Fibroblast of the conjunctiva (primary cell): ENCODE results near the gene NTSR2.

Experiments
- DNase-seq: peaks from one replicate; pipeline ENCODE4 v3.0.0-alpha.2; 2010; ENCODE audit warnings: low read depth

The NTSR2 gene, protein sequence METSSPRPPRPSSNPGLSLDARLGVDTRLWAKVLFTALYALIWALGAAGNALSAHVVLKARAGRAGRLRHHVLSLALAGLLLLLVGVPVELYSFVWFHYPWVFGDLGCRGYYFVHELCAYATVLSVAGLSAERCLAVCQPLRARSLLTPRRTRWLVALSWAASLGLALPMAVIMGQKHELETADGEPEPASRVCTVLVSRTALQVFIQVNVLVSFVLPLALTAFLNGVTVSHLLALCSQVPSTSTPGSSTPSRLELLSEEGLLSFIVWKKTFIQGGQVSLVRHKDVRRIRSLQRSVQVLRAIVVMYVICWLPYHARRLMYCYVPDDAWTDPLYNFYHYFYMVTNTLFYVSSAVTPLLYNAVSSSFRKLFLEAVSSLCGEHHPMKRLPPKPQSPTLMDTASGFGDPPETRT

GRCh38 chr2:11669454-11670291 is at the start of gene NTSR2:
NTSR2 (minus strand) TSS chr2:11670195; CDS start chr2:11670129, 66 bp downstream.
- DNase-seq: peak; percentile 9

GRCh38 chr2:11719230-11719977 is 49.4 kb upstream of the NTSR2 start:
- DNase-seq: no peak

DNA sequence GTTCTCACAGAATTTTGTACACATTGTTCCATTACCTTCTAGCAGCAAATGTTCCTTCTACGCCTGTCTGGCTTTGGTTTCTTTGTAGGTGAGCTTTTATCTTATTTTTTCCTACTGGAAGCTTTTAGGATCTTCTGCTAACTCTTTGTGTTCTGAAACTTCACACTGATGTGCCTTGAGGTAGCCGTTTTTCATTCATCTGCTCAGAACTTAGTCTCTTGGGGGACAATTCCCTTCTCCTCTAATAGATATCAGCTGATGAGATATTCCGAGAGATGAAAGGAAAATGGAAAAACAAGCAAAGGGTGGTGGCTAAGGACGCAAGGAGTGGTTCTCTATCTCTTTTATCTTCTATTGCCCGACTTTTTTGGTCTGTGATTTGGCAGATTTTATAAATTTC is 48.6 kb upstream of the NTSR2 start:
- DNase-seq: no peak

DNA sequence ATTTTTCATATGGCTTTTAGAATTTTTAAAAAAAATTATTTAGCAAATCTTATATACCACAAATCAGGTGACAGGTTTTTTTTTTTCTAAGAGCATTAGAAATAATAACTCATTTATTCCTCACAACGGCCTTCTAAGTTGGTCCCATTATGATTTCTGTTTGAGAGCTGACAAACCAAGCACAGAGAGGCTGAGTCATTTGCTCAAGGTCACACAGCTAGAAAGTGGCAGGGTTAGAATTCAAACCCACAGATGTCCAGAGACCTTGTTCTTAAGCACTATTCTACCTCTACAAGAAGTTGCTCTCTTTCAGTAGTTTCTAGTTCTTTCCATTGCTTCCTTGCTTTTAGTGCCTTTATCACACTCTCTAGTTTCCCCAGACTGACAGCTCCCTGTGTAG is 47.6 kb upstream of the NTSR2 start:
- DNase-seq: no peak

DNA sequence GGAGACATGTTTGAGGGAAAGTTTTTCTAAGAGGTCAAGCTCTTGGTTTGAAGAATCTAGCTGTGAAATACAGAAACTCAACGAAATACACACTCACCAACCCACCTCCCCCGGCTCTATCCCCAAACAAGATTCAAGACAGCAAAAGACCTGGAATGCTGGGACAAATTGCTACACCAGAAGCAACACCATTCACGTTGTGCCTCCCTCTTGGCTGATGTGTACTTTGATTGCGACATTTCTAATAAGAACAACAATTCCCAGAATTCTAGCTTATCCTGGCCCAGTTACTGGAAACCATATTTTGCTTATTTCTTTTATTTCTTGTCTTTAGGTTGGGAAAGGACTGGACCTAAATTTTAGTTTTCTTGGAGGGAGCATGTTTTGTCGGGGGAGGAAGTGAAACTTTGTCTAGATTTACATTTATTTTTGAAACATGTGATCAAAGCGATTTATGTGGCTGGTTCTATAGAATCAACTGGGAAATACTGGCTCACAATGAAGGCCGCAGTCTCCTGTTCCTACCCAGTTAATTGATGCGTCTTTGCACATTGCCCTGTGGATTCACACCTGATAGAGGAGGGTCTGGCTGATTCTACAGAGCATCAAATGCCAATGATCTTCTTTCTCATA is 46.8 kb upstream of the NTSR2 start:
- DNase-seq: no peak

DNA sequence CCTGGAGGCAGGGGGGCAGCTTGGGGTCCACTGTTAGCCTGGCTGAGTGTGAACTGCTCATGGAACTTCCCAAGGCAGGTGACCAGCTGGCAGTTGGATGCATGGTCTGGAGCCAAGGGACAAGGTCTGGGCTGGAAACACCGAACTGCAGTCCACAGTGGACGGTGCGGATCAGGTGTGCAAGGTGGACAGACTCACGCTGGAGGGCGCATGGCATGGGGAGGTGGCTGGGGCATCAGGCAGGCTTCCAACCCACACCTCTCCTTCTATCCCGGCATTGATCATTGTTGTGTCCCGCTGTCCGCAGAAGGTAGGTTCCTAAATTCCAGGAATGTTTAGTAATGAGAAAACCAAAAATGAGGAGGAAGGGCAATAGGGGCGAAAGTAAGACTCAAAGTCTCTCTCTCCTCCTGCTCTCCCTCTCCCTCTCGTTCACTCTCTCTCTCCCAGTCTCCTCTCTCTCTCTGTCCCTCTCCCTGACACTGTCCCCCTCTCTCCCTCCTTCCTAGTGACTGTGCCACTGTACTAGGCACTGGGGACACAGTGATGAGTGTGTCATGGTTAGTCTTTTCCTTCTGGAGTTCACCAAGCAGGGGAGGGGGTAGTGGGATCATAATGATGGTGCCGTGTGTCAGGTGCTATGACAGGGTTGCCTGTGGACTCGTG is 46.1 kb upstream of the NTSR2 start:
- no peak for DNase-seq

DNA sequence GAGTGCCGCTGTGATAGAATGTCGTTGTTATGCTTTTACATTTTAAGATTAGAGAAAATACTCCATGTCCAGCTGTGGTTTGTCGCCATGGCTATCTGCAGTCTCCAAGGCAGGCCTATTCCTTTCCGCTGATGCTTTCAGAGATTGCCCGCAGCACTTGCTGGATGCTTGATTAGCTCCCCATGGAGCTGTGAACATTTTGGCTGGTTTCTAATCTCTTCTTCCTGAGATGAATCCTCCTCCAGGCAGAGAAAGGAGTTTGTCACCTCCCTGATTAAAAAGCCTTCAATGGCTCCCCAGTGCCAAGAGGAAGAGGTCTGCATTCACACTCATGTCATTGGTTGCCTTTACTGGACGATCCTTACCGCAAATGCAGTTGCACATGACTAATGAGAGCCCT is 43.8 kb upstream of the NTSR2 start:
- no peak for DNase-seq

GRCh38 chr2:11712866-11713265 is 42.9 kb upstream of the NTSR2 start:
- DNase-seq: no peak

GRCh38 chr2:11711751-11712150 is 41.8 kb upstream of the NTSR2 start:
- DNase-seq: no peak

DNA sequence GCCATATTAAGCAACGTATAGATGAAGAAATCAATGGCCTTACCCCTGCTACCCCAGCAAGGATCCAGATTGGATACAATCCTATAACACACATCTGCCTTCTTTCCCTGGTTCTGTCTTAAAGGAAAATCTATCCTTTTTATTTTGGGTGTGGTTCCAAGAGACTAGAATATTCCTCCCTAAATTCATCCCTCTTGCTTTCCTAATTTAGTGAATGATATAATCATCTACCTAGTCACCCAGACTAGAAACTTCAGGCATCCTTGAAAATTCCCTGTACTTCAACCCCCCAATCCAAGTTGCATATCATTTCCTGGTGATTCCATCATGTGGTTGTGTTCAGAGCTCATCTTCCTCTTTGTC is 41.3 kb upstream of the NTSR2 start:
- DNase-seq: no peak

GRCh38 chr2:11710632-11711353 is 40.8 kb upstream of the NTSR2 start:
- no peak for DNase-seq

DNA sequence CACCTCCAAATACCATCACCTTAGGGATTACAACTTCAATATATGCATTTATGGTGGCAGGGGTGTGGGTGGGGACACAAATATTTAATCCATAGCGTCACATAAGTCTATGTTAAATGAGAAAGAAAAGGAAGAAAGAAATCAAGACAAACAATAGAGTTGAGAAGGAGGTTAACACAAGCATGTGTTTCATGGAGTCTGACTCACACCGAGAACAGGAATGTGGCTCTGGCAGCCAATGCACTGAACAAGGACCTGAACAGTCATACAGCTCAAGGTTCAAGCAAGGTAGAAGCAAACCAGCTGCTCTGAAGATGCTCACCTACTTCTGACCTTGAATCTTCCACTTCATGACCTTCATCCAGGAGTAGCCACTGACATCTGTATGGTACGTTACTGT is 40.2 kb upstream of the NTSR2 start:
- no peak for DNase-seq

DNA sequence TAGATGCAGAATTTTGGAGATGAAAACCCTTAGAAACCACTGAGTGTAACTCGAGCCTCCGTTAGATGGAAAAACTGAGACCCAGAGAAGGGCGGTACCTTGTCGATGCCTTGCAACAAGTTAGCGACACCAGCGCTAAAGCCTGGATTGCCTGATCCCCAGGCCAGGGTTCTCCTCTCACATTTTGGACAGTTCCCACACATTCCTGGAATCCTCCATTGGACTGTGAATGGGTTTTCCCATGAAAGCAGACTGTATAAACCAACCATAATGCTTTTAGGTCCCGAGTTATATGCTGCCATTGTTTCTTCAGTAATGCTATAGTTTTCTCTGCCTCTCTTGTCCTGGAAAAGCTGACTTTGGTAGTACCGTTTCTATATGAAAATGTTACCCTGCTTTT is 39.3 kb upstream of the NTSR2 start:
- no peak for DNase-seq

GRCh38 chr2:11708106-11708505 is 38.1 kb upstream of the NTSR2 start:
- no peak for DNase-seq

DNA sequence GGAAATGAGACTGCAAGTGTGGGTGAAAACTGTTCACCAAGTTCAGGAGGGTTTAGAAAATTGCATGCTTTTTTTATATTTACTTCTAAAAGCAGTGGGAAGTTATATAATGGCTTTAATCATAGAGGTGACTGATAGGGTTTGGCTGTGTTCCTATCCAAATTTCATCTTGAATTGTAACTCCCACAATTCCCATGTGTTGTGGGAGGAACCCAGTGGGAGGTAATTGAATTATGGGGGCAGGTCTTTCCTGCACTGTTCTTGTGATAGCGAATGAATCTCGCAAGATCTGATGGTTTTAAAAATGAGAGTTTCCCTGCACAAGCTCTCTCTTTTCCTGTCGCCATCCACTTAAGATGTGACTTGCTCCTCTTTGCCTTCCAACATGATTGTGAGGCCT is 35.7 kb upstream of the NTSR2 start:
- DNase-seq: no peak

DNA sequence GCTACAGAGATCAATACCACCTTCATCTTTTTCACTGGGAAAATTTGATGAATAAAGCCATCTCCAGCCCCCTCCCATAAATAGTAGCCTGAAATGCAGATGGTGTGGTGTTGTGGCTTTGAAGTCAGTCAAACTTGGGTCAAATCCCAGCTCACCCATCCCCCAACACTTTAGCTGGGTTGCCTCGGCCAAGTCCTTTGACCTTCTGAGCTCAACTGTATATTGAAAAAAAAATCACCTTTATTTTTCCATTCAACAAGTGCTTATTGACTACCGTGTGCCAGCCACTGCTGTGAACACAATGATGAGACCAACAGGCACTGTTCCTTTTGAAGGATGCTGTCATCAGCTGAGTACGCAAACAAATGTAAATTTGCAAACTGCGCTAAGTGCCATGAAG is 35.1 kb upstream of the NTSR2 start:
- DNase-seq: no peak

DNA sequence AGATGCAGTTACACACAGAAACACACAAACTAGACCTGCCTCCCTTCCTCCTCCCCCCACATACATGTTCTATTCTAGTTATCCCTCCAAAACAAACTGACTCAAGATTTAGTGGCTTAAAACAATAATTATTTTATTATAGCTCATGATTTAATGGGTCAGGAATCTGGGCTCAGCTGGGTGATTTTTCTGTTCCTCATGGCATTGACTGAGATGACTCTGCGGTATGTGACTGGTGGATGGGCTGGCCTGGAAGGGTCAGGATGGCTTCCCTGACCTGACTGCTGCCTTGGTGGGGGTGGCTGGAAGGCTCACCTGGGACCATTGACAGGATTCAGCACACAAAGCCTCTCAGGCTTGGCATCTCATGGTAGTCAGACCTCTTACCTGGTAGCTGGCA is 33.7 kb upstream of the NTSR2 start:
- DNase-seq: no peak

DNA sequence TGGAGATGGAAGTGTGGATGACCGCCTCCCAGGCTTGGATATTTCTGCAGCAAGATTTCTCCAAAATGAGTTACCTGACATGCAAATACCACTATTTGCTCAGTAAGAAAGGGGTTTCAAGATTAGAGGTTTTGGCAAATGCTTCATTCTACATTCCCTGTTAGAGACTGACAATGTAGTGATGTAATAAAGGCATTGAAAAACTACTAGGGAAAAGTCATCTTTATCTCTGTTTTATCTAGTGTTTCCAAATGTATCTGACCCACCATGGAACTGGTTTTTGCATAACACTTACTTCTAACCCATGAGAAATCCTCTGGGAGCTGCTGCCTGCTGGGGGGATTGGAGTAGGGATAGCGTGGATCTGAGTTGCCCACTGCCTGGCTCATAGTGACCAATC is 33.0 kb upstream of the NTSR2 start:
- no peak for DNase-seq

DNA sequence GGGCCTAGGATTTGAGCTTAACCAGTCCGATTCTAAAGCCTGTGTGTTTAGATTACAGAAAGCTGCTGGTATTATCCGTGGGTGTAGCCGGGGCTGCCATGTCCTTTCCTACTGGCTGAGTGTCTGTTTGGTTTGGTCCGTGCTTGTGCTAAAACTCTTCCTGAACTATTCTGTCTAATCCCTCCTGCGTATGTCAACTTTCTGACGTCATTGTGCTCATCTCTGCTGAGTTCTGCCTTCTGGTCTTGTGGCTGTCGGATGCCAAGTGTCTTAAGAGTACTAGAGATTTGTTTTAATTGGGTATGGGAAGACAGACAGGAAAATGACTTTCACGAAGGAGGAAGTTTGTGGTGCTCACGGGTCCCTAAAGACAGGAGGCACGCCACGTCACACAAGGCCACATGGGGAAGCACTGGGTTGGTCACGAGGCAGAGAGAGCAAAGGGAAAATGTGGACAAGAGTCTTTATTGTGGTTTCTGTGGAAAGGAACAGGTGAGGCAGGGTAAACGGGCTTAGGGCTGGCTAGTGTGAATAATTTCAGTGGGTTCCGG is 31.8 kb upstream of the NTSR2 start:
- DNase-seq: no peak

GRCh38 chr2:11701206-11701605 is 31.2 kb upstream of the NTSR2 start:
- no peak for DNase-seq
